Neural crest cell (in vitro differentiated cells): Measurements from ENCODE around the gene PWWP2B. TPM values are rescaled to one million over a fixed set of nuclear protein-coding genes. Genes with fewer than 3 reads are reported as not detected.

Experiments
- DNase-seq: peaks from one replicate; pipeline ENCODE4 v3.0.0; 2021; ENCODE audit warnings: low read depth, mixed read lengths, low spot score
- H3K27ac Mint-ChIP-seq: one replicate; pipeline ENCODE4 v1.8.0; 2021; ENCODE audit warnings: mild to moderate bottlenecking, mixed read lengths; ENCODE audit not compliant: unreplicated experiment
- H3K27me3 Mint-ChIP-seq: 2 replicates; pipeline ENCODE4 v1.8.0; 2021; ENCODE audit warnings: low read depth, mild to moderate bottlenecking, mixed read lengths
- H3K36me3 Mint-ChIP-seq: 2 replicates; pipeline ENCODE4 v1.8.0; 2021; ENCODE audit warnings: low read depth, mild to moderate bottlenecking, mixed read lengths
- H3K4me1 Mint-ChIP-seq: 2 replicates; pipeline ENCODE4 v1.8.0; 2021; ENCODE audit warnings: mixed read lengths
- H3K4me3 Mint-ChIP-seq: one replicate; pipeline ENCODE4 v1.8.0; 2021; ENCODE audit warnings: mild to moderate bottlenecking, mixed read lengths
- H3K9me3 Mint-ChIP-seq: 2 replicates; pipeline ENCODE4 v1.8.0; 2021; ENCODE audit warnings: mixed read lengths
- CTCF ChIP-seq: fragments of 200-600 bp; sonication (generic); conservative IDR thresholded peaks from 2 replicates; pipeline ENCODE4 v1.5.0; 2021; ENCODE audit warnings: antibody characterized with exemption, mild to moderate bottlenecking
- total RNA-seq: library from RNA; stranded (reverse); gene quantifications from 2 replicates; pipeline ENCODE4 v1.2.1, GENCODE V29; 2021

Gene PWWP2B
- total RNA-seq, 1 donor from 2014 or later = 14.2 TPM

DNA sequence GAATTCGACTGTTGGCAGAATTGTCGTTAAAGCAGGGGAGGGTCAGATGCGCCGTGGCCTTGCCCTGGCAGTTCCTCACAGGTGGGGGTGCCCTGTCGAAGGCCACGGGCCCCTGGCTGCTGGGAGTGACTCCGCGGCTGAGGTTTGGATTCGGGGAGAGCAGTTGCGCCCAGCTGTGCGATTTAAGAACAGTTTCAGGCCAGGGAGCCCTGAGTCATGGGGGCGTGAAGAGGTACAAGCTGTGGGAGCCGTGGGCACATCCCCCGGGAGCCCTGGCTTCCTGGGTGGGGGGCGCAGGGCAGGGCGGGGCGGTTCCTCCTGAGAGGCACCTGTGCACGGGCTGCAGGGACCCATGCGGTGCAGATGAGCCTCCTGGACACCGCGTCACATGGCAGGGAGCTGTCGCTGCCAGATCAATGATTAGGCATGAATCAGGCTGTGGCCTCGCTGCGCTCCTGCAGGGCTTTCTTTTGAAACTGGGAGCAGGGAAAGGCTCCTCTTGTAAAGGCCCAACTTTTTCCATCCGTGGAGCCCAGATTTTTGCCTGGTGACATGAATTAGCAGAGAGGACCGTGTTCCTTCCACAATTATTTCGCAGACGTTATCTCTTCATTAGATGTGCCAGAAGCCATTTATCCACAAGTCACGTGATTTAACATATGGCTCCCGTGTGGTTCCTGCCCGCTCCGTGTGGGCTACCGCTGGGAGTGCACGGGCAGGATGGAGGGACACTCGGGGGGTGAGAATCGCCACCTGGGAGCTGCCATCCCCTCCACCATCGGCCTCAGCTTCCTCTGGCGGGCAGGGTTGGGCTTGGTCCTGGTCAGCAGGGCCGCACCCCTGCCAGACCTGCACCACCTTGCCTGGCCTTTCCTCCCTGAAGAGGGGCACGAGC is 918 bp downstream of the PWWP2B start:
- DNase-seq = no peak
- TF ChIP-seq CTCF = peak; percentile 17
- Mint-ChIP-seq H3K4me3 (peak overlapping the region; percentile 89), H3K9me3 (no peaks in the 10 kb centered on the region), H3K36me3 (no peaks in the 10 kb centered on the region), H3K4me1 (peaks cover 9% of the 10 kb centered on the region), H3K27me3 (no peaks in the 10 kb centered on the region), H3K27ac (peak overlapping the region; percentile 87)

DNA sequence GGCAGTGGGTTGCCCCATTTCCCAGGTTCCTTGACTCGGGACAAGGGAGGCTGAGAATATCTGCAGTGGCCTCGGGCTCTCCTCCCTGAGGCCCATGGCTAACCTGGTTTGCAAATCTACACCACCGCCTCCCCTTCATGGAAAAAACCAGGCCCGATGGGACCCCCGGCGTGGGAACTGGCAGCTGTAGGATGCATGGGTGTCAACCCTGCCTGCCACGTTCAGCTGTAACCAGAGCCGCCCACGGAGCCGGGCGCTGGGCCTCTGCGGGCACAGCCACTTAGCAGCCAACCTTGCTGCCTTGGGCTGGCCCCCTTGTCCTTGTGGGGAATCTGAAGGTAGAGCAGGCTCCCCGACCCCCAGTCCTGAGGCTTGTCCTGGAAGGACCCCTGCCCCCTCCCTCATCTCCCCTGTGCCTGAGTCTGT is 1.6 kb downstream of the PWWP2B start:
- TF ChIP-seq CTCF = no peak
- Mint-ChIP-seq H3K27me3 (no peaks in the 10 kb centered on the region), H3K4me3 (peak overlapping the region; percentile 75), H3K9me3 (no peaks in the 10 kb centered on the region), H3K36me3 (no peaks in the 10 kb centered on the region), H3K27ac (no peak overlapping the region), H3K4me1 (peaks cover 9% of the 10 kb centered on the region)
- DNase-seq = no peak

DNA sequence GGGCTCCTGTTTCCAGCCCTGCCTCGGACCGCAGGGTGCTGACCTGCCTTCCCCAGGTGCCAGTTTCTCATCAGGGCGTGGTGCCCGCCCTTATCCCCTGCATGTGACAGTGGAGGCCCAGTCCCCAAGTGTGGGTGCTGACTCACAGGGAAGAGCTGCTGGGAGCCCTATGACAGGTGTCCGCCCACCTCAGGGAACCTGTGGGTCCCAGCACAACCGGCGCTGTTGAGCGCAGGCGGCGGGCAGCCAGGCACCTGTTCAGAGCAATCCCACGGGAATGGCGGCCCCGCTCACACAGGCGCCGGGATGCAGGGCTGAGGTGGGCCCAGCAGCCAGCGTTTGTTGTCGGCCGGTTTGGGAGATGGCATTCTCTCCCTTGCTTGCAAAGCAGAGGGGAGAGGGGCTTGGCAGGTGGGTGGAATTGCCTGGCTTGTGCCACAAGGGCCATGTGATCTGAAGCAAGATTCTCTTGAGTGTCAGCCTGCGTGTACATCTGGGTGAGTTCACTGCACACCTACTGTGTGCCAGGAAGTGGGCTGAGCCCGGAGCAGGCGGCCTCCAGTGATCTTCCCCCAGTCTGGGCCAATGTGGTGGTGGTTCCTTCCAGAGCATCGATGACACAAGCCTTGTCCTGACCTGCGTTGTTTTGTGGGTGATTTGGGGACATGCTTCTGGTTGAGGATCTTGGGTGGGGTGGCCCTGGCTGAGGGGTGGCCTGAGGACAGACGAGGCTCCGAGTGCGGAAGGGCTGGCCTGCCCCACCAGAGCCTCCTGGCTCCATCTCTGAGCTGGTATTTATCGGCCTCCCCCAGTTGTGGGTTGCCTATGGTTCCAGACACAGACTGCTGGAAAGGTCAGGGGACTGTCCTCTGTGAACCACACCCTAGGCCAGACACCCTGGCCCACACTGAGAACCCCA is 2.4 kb downstream of the PWWP2B start:
- H3K4me1 Mint-ChIP-seq = peaks cover 9% of the 10 kb centered on the region
- no peak overlapping the region for H3K27ac Mint-ChIP-seq
- peak overlapping the region; percentile 75 for H3K4me3 Mint-ChIP-seq
- H3K36me3 Mint-ChIP-seq = no peaks in the 10 kb centered on the region
- TF ChIP-seq CTCF = no peak
- no peak for DNase-seq
- no peaks in the 10 kb centered on the region for H3K9me3 Mint-ChIP-seq
- no peaks in the 10 kb centered on the region for H3K27me3 Mint-ChIP-seq

GRCh38 chr10:132400041-132400546 is 3.1 kb downstream of the PWWP2B start:
- no peak for DNase-seq

More at GRCh38 chr10:132400041-132400546, 3.1 kb downstream of the PWWP2B start:
- Mint-ChIP-seq H3K9me3 (no peaks in the 10 kb centered on the region), H3K27ac (no peak overlapping the region), H3K4me1 (peaks cover 9% of the 10 kb centered on the region), H3K27me3 (no peaks in the 10 kb centered on the region), H3K4me3 (peak overlapping the region; percentile 51), H3K36me3 (no peaks in the 10 kb centered on the region)
- no peak for TF ChIP-seq CTCF
